Measurements from ENCODE around the gene TAS2R38.

DNA sequence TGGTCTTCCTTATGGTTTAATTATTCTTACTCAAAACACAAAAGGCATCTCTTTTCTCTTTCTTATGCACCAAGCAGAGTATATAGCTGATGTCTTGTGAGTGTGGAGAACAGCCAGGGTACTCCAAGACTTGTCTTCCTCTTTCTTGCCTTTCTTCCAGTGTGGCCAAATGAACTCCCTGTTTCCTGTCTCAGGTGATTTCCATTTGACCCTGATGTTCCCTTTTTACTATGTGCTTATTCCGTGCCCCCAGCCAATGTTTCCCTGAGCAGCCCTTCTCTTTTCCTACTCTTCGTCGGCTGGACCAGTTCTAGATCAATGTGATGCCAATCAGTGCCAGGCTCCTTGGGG, 44.8 kb downstream of the TAS2R38 start:
- TF ChIP-seq POLR2AphosphoS5 (IDR thresholded peaks at IDR 0.05; ENCODE audit: low read depth, low read length) (no peak), TAF1 (IDR thresholded peaks at IDR 0.05; ENCODE audit: borderline replicate concordance, insufficient read depth, low read length) (no peak), SIN3A (IDR thresholded peaks at IDR 0.05; ENCODE audit: borderline replicate concordance, insufficient read depth, low read length) (no peak)

All from PFSK-1 (cell line).